ENCODE data around the gene SLC25A1. TPM values are rescaled to one million over a fixed set of nuclear protein-coding genes. Genes with fewer than 3 reads are reported as not detected.

The SLC25A1 gene
- total and polyA plus RNA-seq, 2 of the 4 experiments (the other 2 are of a cell fraction), result 41.0 to 56.5 TPM

DNA sequence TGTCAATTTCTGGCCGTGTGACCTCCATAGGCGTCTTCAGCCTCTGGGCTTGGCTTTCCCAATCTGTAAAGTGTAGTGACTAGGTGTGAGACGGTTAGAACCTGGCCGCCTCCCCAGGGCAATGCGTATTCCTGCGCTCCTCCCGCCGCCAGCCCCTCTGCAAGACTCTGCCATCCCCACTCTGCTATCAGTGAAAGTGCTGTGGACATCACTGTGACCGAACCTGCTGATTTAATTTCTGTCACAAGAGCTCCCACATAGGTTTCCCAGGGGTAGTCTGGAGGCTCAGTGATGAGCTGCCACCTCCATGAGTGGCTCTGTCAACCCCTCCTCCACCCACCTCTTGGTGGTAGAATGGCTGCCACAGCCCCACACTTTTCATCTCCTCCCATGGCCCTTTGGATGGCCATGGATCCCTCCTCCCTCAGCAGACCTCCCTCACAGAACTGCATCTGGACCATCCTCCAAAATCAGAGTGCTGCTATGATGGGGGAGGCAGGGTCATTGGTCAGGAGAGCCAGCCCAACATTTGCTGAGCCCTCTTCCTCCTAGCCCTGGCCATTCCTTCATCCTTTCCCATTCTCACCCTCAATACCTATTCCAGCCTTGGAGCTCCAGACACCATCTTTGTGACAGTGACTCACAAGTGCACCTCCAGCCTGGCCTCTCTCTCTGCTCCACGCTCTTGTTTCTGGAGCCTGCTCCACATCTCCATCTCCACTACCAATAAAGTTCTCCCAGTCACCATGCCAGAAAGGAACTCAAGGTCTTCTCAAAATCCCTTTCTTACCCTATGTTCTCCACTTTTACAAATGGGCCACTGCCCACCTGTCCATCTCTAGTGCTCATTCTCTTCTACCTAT is 27.0 kb downstream of the SLC25A1 start:
- Histone ChIP-seq H3K79me1 (ENCODE audit: low read depth in 1 of 2, low read length in 2 of 2) (no peaks in the 10 kb centered on the region), H3K36me3 (ENCODE audit: control insufficient read depth, insufficient read depth, low read length) (no peaks in the 10 kb centered on the region)
- no peak for DNase-seq

More for the DNA sequence above, 27.0 kb downstream of the SLC25A1 start:
- Histone ChIP-seq H2AK9ac (replicated peaks; ENCODE audit: low read depth, low read length, poor library complexity) (peak overlapping the region; percentile 52), H3K4me1 (ENCODE audit: control insufficient read depth, insufficient read depth, low read length) (no peaks in the 10 kb centered on the region), H3K14ac (replicated peaks; ENCODE audit: low read depth, low read length) (no peak overlapping the region), H3K27me3 (ENCODE audit: control insufficient read depth, insufficient read depth, low read length) (peaks cover 59% of the 10 kb centered on the region), H2AFZ (replicated peaks; ENCODE audit: low read length, poor library complexity) (no peak overlapping the region), H4K8ac (ENCODE audit: low read depth in 2 of 2, low read length in 2 of 2) (no peak overlapping the region), H2BK120ac (ENCODE audit: low read depth, low read length) (no peak overlapping the region), H2BK15ac (ENCODE audit: low read depth, low read length) (no peak overlapping the region), H3K9me3 (ENCODE audit: control insufficient read depth, insufficient read depth, low read length) (peaks cover 5% of the 10 kb centered on the region; the same call in 1 of the 2 replicates), H4K20me1 (ENCODE audit: insufficient read depth, low read length) (no peaks in the 10 kb centered on the region), H3K4me3 (ENCODE audit: insufficient read depth, low read depth, low read length) (no peak overlapping the region), H3K18ac (ENCODE audit: low read depth, low read length) (no peak overlapping the region), H2AK5ac (ENCODE audit: low read depth, low read length) (no peak overlapping the region), H2BK20ac (ENCODE audit: low read depth, low read length) (no peak overlapping the region), H4K91ac (ENCODE audit: insufficient read depth, low read depth, low read length) (no peak overlapping the region), H4K5ac (ENCODE audit: low read depth, low read length) (no peak overlapping the region), H3K4me2 (ENCODE audit: low read depth, low read length) (no peak overlapping the region), H3K27ac (ENCODE audit: insufficient read depth, low read length) (no peak overlapping the region), H3K9me1 (ENCODE audit: insufficient read depth, low read length) (no peaks in the 10 kb centered on the region; the same call in 1 of the 2 replicates), H3K4ac (ENCODE audit: low read depth, low read length) (no peak overlapping the region), H3K23ac (ENCODE audit: low read depth, low read length) (no peak overlapping the region), H3K9ac (ENCODE audit: low read depth, low read length) (no peak overlapping the region), H3K56ac (ENCODE audit: extremely low read depth, insufficient read depth, low read length) (no peak overlapping the region), H2BK5ac (ENCODE audit: low read depth, low read length, poor library complexity, severe bottlenecking) (no peak overlapping the region)
- 45% methylated on average over 6 of the region's 10 CpGs; no CpG with 5 or more reads in 1 of the 2 experiments for WGBS, 2 experiments (ENCODE audit: extremely low coverage in 2 of 2, insufficient read length in 1 of 2)
- CTCF ChIA-PET, result no interaction called here
- ATAC-seq (ENCODE audit: low read depth), result no peak
- no TSS peak for BruUV-seq (replicated peaks)
- dilution Hi-C loops (cut with HindIII; ENCODE audit: low sequenced_read_pairs, unreplicated experiment) (no loop called here), intact Hi-C loops (cut with micrococcal nuclease) (no loop called here), in situ Hi-C loops (cut with MboI; ENCODE audit: low sequenced_read_pairs) (no loop called here)
- TF ChIP-seq MAZ (IDR thresholded peaks at IDR 0.05; ENCODE audit: borderline replicate concordance, low read depth, low read length), result no peak
- POLR2A ChIA-PET (ENCODE audit: unreplicated experiment), result no interaction called here
